Gastrocnemius medialis (tissue), 4 donors: ENCODE measurements around the gene STAG1. TPM values are rescaled to one million over a fixed set of nuclear protein-coding genes. Genes with fewer than 3 reads are reported as not detected.

Experiments
- ATAC-seq, 2 donors: fragments of 150-250 bp; one replicate each; pipeline ENCODE4 v1.9.1; 2016
- DNase-seq, 2 donors: peaks; one replicate each; pipeline ENCODE4 v3.0.0-alpha.2; 2019
- H3K27ac ChIP-seq, 4 donors: fragments of 200-600 bp; sonication (generic); 1 replicate in 1 of 4; 2 replicates in 3 of 4; pipeline ENCODE4 v1.5.1; 2016 to 2018; ENCODE audit warnings: mild to moderate bottlenecking in 2 of 4, moderate library complexity in 1 of 4
- H3K27me3 ChIP-seq, 3 donors: fragments of 200-600 bp; sonication (generic) in 2 of 3; 1 replicate in 1 of 3; 2 replicates in 2 of 3; pipeline versions ENCODE4 v1.5.1 to v1.6.0; 2016 to 2019; ENCODE audit warnings: mild to moderate bottlenecking in 1 of 3, moderate library complexity in 1 of 3
- H3K36me3 ChIP-seq, 2 donors: fragments of 200-600 bp; sonication (generic) in 1 of 2; one replicate each; pipeline ENCODE4 v1.5.1; 2017 to 2018
- H3K4me1 ChIP-seq, 2 donors: fragments of 200-600 bp; sonication (generic) in 1 of 2; one replicate each; pipeline ENCODE4 v1.5.1; 2016 to 2017; ENCODE audit warnings: mild to moderate bottlenecking in 2 of 2
- H3K4me3 ChIP-seq, 4 donors: fragments of 200-600 bp; sonication (generic) in 3 of 4; 1 replicate in 1 of 4; 2 replicates in 3 of 4; pipeline ENCODE4 v1.5.1; 2016 to 2019; ENCODE audit warnings: mild to moderate bottlenecking in 2 of 4
- H3K9me3 ChIP-seq, 3 donors: fragments of 200-600 bp; sonication (generic) in 2 of 3; 1 replicate in 1 of 3; 2 replicates in 2 of 3; pipeline ENCODE4 v1.5.1; 2016 to 2019
- CTCF ChIP-seq, 5 experiments: fragments of 450-650 bp in 3 of 5; fragments of 200-600 bp in 2 of 5; sonication (generic) in 2 of 5; IDR thresholded peaks in 4 of 5; conservative IDR thresholded peaks in 1 of 5; 1 replicate in 4 of 5; 2 replicates in 1 of 5; pipeline ENCODE4 v1.5.1; 2016 to 2019; ENCODE audit warnings: antibody characterized with exemption in 5 of 5, mild to moderate bottlenecking in 3 of 5, moderate library complexity in 3 of 5
- POLR2A ChIP-seq, 2 donors: fragments of 450-650 bp; IDR thresholded peaks; one replicate each; pipeline ENCODE4 v1.6.1; 2017; ENCODE audit warnings: antibody characterized with exemption in 2 of 2, mild to moderate bottlenecking in 2 of 2, moderate library complexity in 2 of 2
- in situ Hi-C, 4 donors: fragments of 200-750 bp; cut with MboI; loops; one replicate each; pipeline versions ENCODE4 v1.15.0 to v1.8.0; 2017; ENCODE audit warnings: low sequenced_read_pairs in 4 of 4
- intact Hi-C: fragments of 100-400 bp; cut with DNase I; formaldehyde crosslinking; loops from one replicate; pipeline ENCODE4 v1.15.1; 2023; ENCODE audit warnings: low total_unique reads
- total RNA-seq, 4 donors: library from RNA; depleted of rRNA; stranded (reverse); fragments of >200 nt; gene quantifications; one replicate each; pipeline versions ENCODE4 v1.1.0 to v1.2.3, GENCODE V29; 2016

The STAG1 gene
- total RNA-seq, 4 donors from 2014 or later, result 22.2 to 26.2 (median 23.7) TPM

GRCh38 chr3:136297826-136298225, 454.4 kb downstream of the STAG1 start:
- no peak overlapping the region for H3K27ac ChIP-seq
- H3K9me3 ChIP-seq, result no peaks in the 10 kb centered on the region
- H3K27me3 ChIP-seq, result no peaks in the 10 kb centered on the region
- intact Hi-C loops, result no loop called here
- ATAC-seq (no peak), DNase-seq (no peak)
- no peak overlapping the region for H3K4me3 ChIP-seq
- peaks cover 0 to 67% of the 10 kb centered on the region in 2 donors for H3K36me3 ChIP-seq
- TF ChIP-seq CTCF (IDR thresholded peaks at IDR 0.05 in 4 of 5, conservative IDR thresholded peaks at IDR 0.05 in 1 of 5) (no peak), POLR2A (IDR thresholded peaks at IDR 0.05) (no peak)
- H3K4me1 ChIP-seq, result no peaks in the 10 kb centered on the region
- in situ Hi-C loops, result no loop called here

- no peak overlapping the region for H3K27ac ChIP-seq
- TF ChIP-seq POLR2A (IDR thresholded peaks at IDR 0.05), result no peak
- TF ChIP-seq CTCF (IDR thresholded peaks at IDR 0.05 in 4 of 5, conservative IDR thresholded peaks at IDR 0.05 in 1 of 5), result no peak
- H3K4me3 ChIP-seq, result no peak overlapping the region
- H3K4me1 ChIP-seq, result no peaks in the 10 kb centered on the region
- in situ Hi-C loops, result no loop called here
- peaks cover 0 to 67% of the 10 kb centered on the region in 2 donors for H3K36me3 ChIP-seq
- intact Hi-C loops, result no loop called here
- no peaks in the 10 kb centered on the region for H3K9me3 ChIP-seq
- ATAC-seq (no peak), DNase-seq (no peak)
- H3K27me3 ChIP-seq, result no peaks in the 10 kb centered on the region
Measured at GRCh38 chr3:136296960-136297359, 455.2 kb downstream of the STAG1 start.

GRCh38 chr3:136294176-136294575, 458.0 kb downstream of the STAG1 start:
- in situ Hi-C loops, result no loop called here
- DNase-seq, result no peak
- TF ChIP-seq POLR2A (IDR thresholded peaks at IDR 0.05) (no peak), CTCF (IDR thresholded peaks at IDR 0.05 in 4 of 5, conservative IDR thresholded peaks at IDR 0.05 in 1 of 5) (no peak)
- Histone ChIP-seq H3K4me3 (no peak overlapping the region), H3K4me1 (no peaks in the 10 kb centered on the region), H3K27ac (no peak overlapping the region), H3K9me3 (no peaks in the 10 kb centered on the region), H3K36me3 (peaks cover 0 to 42% of the 10 kb centered on the region in 2 donors), H3K27me3 (no peaks in the 10 kb centered on the region)
- intact Hi-C loops, result no loop called here
- no peak for ATAC-seq

GRCh38 chr3:136293279-136293678, 458.9 kb downstream of the STAG1 start:
- H3K4me1 ChIP-seq, result no peaks in the 10 kb centered on the region
- no peak for TF ChIP-seq POLR2A (IDR thresholded peaks at IDR 0.05)
- TF ChIP-seq CTCF (IDR thresholded peaks at IDR 0.05 in 4 of 5, conservative IDR thresholded peaks at IDR 0.05 in 1 of 5), result no peak
- in situ Hi-C loops, result no loop called here
- H3K9me3 ChIP-seq, result no peaks in the 10 kb centered on the region
- ATAC-seq (no peak), DNase-seq (no peak)
- intact Hi-C loops, result no loop called here
- peaks cover 0 to 33% of the 10 kb centered on the region in 2 donors for H3K36me3 ChIP-seq
- no peak overlapping the region for H3K27ac ChIP-seq
- no peak overlapping the region for H3K4me3 ChIP-seq
- H3K27me3 ChIP-seq, result no peaks in the 10 kb centered on the region

- DNase-seq (no peak), ATAC-seq (no peak)
- Histone ChIP-seq H3K4me1 (no peaks in the 10 kb centered on the region), H3K27me3 (no peaks in the 10 kb centered on the region), H3K36me3 (peaks cover 0 to 26% of the 10 kb centered on the region in 2 donors), H3K9me3 (no peaks in the 10 kb centered on the region), H3K4me3 (no peak overlapping the region), H3K27ac (no peak overlapping the region)
- intact Hi-C loops (no loop called here), in situ Hi-C loops (no loop called here)
- TF ChIP-seq POLR2A (IDR thresholded peaks at IDR 0.05), result no peak
- TF ChIP-seq CTCF (IDR thresholded peaks at IDR 0.05 in 4 of 5, conservative IDR thresholded peaks at IDR 0.05 in 1 of 5), result no peak
Measured at GRCh38 chr3:136292500-136292899, 459.7 kb downstream of the STAG1 start.
